Suprapubic skin (tissue), 4 donors: Measurements from ENCODE around the gene TIMM44.

Experiments
- CTCF ChIP-seq, 2 donors: fragments of 200-600 bp in 1 of 2; fragments of 450-650 bp in 1 of 2; sonication (generic) in 1 of 2; IDR thresholded peaks; one replicate each; pipeline ENCODE4 v1.5.1; 2016 to 2019; ENCODE audit warnings: antibody characterized with exemption in 2 of 2, mild to moderate bottlenecking in 1 of 2, moderate library complexity in 1 of 2
- EP300 ChIP-seq: sonication (generic); formaldehyde crosslinking; IDR thresholded peaks from one replicate; pipeline ENCODE4 v1.6.1; 2017; ENCODE audit warnings: antibody characterized with exemption
- POLR2A ChIP-seq, 2 donors: fragments of 450-650 bp; IDR thresholded peaks; one replicate each; pipeline ENCODE4 v1.6.1; 2017; ENCODE audit warnings: antibody characterized with exemption in 2 of 2, mild to moderate bottlenecking in 2 of 2, moderate library complexity in 2 of 2
- POLR2AphosphoS5 ChIP-seq, 3 donors: sonication (generic); formaldehyde crosslinking; IDR thresholded peaks; one replicate each; pipeline ENCODE4 v1.6.1; 2017; ENCODE audit warnings: antibody characterized with exemption in 3 of 3

DNA sequence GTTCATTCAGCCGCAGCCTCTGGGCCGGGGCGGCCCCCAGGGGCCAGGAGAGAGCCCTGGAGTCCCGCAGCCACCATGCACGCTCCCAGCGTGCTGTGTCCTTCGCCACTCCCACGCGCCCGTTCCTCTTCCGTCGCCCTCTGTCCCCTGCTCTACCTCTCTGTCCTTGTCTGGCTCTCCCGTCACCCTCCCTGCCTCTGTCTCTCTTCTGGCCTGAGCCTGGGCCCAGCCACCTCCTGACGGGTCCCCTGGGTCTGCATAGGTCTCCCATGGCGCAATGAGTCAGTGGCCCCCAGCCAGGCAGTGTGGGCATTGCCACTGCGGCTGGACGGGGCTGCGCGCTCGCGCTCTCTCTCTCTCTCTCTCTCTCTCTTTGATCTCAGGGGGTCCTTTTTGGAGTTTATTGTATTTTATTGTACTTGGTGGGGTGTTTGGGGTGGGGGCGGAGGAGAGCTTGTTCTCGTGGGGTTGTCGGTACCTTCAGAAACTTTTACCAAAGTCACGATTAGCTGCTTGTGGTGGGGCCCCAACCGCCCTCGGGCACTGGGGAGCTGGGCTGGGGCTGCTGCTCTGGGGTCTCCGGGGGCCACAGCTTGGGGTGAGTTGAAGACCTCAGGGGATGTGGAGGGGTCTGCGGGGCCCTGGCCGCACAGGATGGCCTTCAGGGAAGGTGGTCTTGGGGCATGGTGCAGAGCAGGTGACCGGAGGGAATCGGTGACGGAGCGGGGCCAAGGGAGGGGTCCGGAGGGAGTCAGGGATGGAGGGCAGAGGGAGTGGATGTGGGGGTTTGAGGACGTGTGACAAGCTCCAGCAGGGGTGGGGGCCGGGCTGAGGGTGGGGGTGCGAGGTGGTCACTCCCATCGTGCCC lies 30.5 kb downstream of the TIMM44 start:
- TF ChIP-seq CTCF (IDR thresholded peaks at IDR 0.05) (no peak), POLR2A (IDR thresholded peaks at IDR 0.05) (no peak), POLR2AphosphoS5 (IDR thresholded peaks at IDR 0.05) (no peak), EP300 (no peak)
